T-helper 17 cell (primary cell): ENCODE measurements around the gene RHCE. TPM values are rescaled to one million over a fixed set of nuclear protein-coding genes. Genes with fewer than 3 reads are reported as not detected.
"Not testable (repeated sequence)": the region's sequence is repeated elsewhere in the genome, so short reads cannot be mapped to it uniquely, and the experiment has no call there.

Experiments used
- ATAC-seq: fragments of 150-1000 bp; cut with Tn5 transposase; 2 replicates; pipeline ENCODE4 v1.10.0; 2021; ENCODE audit warnings: mild to moderate bottlenecking, moderate library complexity
- DNase-seq, 3 donors: peaks; one replicate each; pipeline versions ENCODE4 v3.0.0 to v3.0.0-alpha.2; 2020 to 2021
- H3K9me3 ChIP-seq: one replicate; pipeline ENCODE4 v1.7.0; 2013; ENCODE audit warnings: low read length, mild to moderate bottlenecking; ENCODE audit not compliant: control insufficient read depth, poor library complexity, severe bottlenecking
- H3K27ac Mint-ChIP-seq: one replicate; pipeline ENCODE4 v1.8.0; 2022; ENCODE audit warnings: mild to moderate bottlenecking, moderate library complexity, mixed read lengths
- H3K27me3 Mint-ChIP-seq: one replicate; pipeline ENCODE4 v1.8.0; 2022; ENCODE audit warnings: mixed read lengths
- H3K36me3 Mint-ChIP-seq: one replicate; pipeline ENCODE4 v1.8.0; 2022; ENCODE audit warnings: low read depth, mixed read lengths
- H3K4me1 Mint-ChIP-seq: one replicate; pipeline ENCODE4 v1.8.0; 2022; ENCODE audit warnings: mild to moderate bottlenecking, mixed read lengths
- H3K4me3 Mint-ChIP-seq: one replicate; pipeline ENCODE4 v1.8.0; 2022; ENCODE audit warnings: mild to moderate bottlenecking, moderate library complexity, mixed read lengths
- total RNA-seq, 4 donors: library from RNA in 2 of 4; stranded (reverse) in 2 of 4; gene quantifications; one replicate each; pipeline ENCODE4 v1.2.3 and lab custom pipeline; 2022 to 2026

RHCE gene
- total RNA-seq, 2 donors from 2014 or later = not detected

- not testable (repeated sequence) for H3K9me3 ChIP-seq, H3K4me3 Mint-ChIP-seq, H3K36me3 Mint-ChIP-seq, H3K4me1 Mint-ChIP-seq, H3K27ac Mint-ChIP-seq, H3K27me3 Mint-ChIP-seq, ATAC-seq, DNase-seq
Observed at GRCh38 chr1:25405731-25406305, 14.8 kb downstream of the RHCE start.

- not testable (repeated sequence) for H3K4me3 Mint-ChIP-seq, H3K27ac Mint-ChIP-seq, H3K9me3 ChIP-seq, H3K4me1 Mint-ChIP-seq, H3K36me3 Mint-ChIP-seq, DNase-seq
- ATAC-seq = peak; percentile 75
- H3K27me3 Mint-ChIP-seq = peaks cover 16% of the 10 kb centered on the region
Observed at GRCh38 chr1:25402947-25403803, 17.4 kb downstream of the RHCE start.

GRCh38 chr1:25398079-25398478 is 22.5 kb downstream of the RHCE start:
- H3K27ac Mint-ChIP-seq, H3K36me3 Mint-ChIP-seq, H3K9me3 ChIP-seq, H3K4me3 Mint-ChIP-seq, ATAC-seq, H3K4me1 Mint-ChIP-seq, DNase-seq: not testable (repeated sequence)
- peaks cover 21% of the 10 kb centered on the region for H3K27me3 Mint-ChIP-seq

- peaks cover 17% of the 10 kb centered on the region for H3K27me3 Mint-ChIP-seq
- not testable (repeated sequence) for H3K9me3 ChIP-seq, H3K27ac Mint-ChIP-seq, H3K36me3 Mint-ChIP-seq, DNase-seq, H3K4me1 Mint-ChIP-seq, H3K4me3 Mint-ChIP-seq, ATAC-seq
Observed at GRCh38 chr1:25397549-25397948, 23.1 kb downstream of the RHCE start.

- DNase-seq (no peak), ATAC-seq (no peak)
- no peak overlapping the region for H3K27ac Mint-ChIP-seq
- no peaks in the 10 kb centered on the region for H3K9me3 ChIP-seq
- H3K27me3 Mint-ChIP-seq = peaks cover 11% of the 10 kb centered on the region
- H3K36me3 Mint-ChIP-seq = no peaks in the 10 kb centered on the region
- peaks cover 4% of the 10 kb centered on the region for H3K4me1 Mint-ChIP-seq
- H3K4me3 Mint-ChIP-seq = no peak overlapping the region
Observed at GRCh38 chr1:25392841-25393240, 27.8 kb downstream of the RHCE start.

GRCh38 chr1:25389721-25390120 is 30.9 kb downstream of the RHCE start:
- peak overlapping the region; percentile 8 for H3K27ac Mint-ChIP-seq
- peaks cover 11% of the 10 kb centered on the region for H3K27me3 Mint-ChIP-seq
- not testable (repeated sequence) for H3K9me3 ChIP-seq, ATAC-seq, H3K36me3 Mint-ChIP-seq, H3K4me1 Mint-ChIP-seq, DNase-seq, H3K4me3 Mint-ChIP-seq

- H3K4me3 Mint-ChIP-seq, H3K36me3 Mint-ChIP-seq, H3K9me3 ChIP-seq, H3K27ac Mint-ChIP-seq, H3K27me3 Mint-ChIP-seq, H3K4me1 Mint-ChIP-seq, DNase-seq, ATAC-seq: not testable (repeated sequence)
Observed at GRCh38 chr1:25388691-25389090, 31.9 kb downstream of the RHCE start.

- not testable (repeated sequence) for H3K9me3 ChIP-seq, H3K4me3 Mint-ChIP-seq, H3K36me3 Mint-ChIP-seq, H3K27me3 Mint-ChIP-seq, H3K4me1 Mint-ChIP-seq, ATAC-seq, DNase-seq, H3K27ac Mint-ChIP-seq
Observed at GRCh38 chr1:25387096-25387495, 33.5 kb downstream of the RHCE start.

GRCh38 chr1:25383875-25384274 is 36.8 kb downstream of the RHCE start:
- not testable (repeated sequence) for H3K4me3 Mint-ChIP-seq, DNase-seq, H3K4me1 Mint-ChIP-seq

GRCh38 chr1:25383090-25383489 is 37.5 kb downstream of the RHCE start:
- not testable (repeated sequence) for H3K4me3 Mint-ChIP-seq, H3K4me1 Mint-ChIP-seq, ATAC-seq, H3K27ac Mint-ChIP-seq, H3K36me3 Mint-ChIP-seq, H3K27me3 Mint-ChIP-seq, DNase-seq, H3K9me3 ChIP-seq

More at GRCh38 chr1:25383875-25384274, 36.8 kb downstream of the RHCE start:
- not testable (repeated sequence) for H3K36me3 Mint-ChIP-seq, H3K27me3 Mint-ChIP-seq, ATAC-seq, H3K27ac Mint-ChIP-seq, H3K9me3 ChIP-seq

GRCh38 chr1:25382543-25382942 is 38.1 kb downstream of the RHCE start:
- not testable (repeated sequence) for H3K27ac Mint-ChIP-seq, ATAC-seq, DNase-seq, H3K36me3 Mint-ChIP-seq, H3K4me1 Mint-ChIP-seq, H3K9me3 ChIP-seq, H3K27me3 Mint-ChIP-seq, H3K4me3 Mint-ChIP-seq

- DNase-seq, H3K27ac Mint-ChIP-seq, H3K4me3 Mint-ChIP-seq, H3K9me3 ChIP-seq, H3K4me1 Mint-ChIP-seq, ATAC-seq, H3K36me3 Mint-ChIP-seq, H3K27me3 Mint-ChIP-seq: not testable (repeated sequence)
Observed at GRCh38 chr1:25378367-25378766, 42.3 kb downstream of the RHCE start.

- H3K36me3 Mint-ChIP-seq, H3K4me3 Mint-ChIP-seq, H3K27me3 Mint-ChIP-seq, H3K4me1 Mint-ChIP-seq, H3K27ac Mint-ChIP-seq, DNase-seq, H3K9me3 ChIP-seq, ATAC-seq: not testable (repeated sequence)
Observed at GRCh38 chr1:25371757-25372156, 48.9 kb downstream of the RHCE start.
